ENCODE results near the gene SCGB2B2.
"Not testable (repeated sequence)": the region's sequence is repeated elsewhere in the genome, so short reads cannot be mapped to it uniquely, and the experiment has no call there.

The SCGB2B2 gene

DNA sequence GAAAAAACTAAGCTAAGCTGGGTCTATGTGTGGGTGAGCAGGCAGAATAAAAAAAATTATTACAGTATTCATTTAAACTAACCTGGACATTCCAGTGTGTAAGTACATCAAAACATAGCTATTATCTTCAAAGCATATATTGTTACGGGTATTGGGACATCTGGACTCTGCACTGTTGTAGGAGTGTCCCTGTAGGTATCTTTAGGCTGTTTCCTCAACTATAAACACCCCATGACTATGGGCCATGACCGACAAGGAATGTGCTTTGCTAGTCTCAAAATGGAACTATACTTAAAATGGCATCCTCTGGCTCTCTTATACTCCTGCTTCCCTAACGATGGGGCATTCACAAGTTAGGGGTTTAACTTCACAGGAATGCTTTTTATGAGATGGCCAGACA is 3.4 kb downstream of the SCGB2B2 start:
- no CpG with 5 or more reads among the region's 3 CpGs for WGBS, 2 donors (ENCODE audit: extremely low coverage in 2 of 2, insufficient read length in 2 of 2, insufficient replicate concordance in 1 of 2)
- H3K14ac ChIP-seq (ENCODE audit: low read length) = no peak overlapping the region

DNA sequence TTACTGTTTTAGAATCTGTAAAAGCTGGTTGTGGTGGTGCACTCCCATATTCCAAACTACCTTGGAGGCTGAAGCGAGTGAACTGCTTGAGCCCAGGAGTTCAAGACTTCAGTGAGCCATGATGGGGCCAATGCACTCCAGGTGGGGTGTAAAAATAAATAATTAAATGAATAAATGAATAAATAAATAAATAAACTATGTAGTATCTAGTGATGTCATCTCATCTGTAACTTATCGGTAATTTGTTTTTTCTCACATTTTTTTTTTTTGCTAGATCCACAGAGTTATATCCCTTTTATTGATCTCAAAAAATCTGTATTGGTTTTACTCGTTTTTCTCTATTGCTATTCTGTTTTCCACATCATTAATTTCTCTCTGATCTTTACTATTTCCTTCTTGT is 5.0 kb downstream of the SCGB2B2 start:
- no peak overlapping the region for H3K4me3 ChIP-seq (ENCODE audit: low read length in 2 of 2)
- no peak overlapping the region for H3K4me2 ChIP-seq (ENCODE audit: insufficient read depth, low read length, poor library complexity, severe bottlenecking)
- H3K27me3 ChIP-seq (ENCODE audit: control insufficient read depth in 3 of 3, insufficient read depth in 3 of 3, low read depth in 1 of 3, low read length in 3 of 3) = no peaks in the 10 kb centered on the region
- no peaks in the 10 kb centered on the region for H3K36me3 ChIP-seq (replicated peaks in 1 of 2; ENCODE audit: control insufficient read depth in 2 of 2, insufficient read depth in 2 of 2, low read length in 2 of 2)
- H2BK15ac ChIP-seq (ENCODE audit: low read length) = no peak overlapping the region
- H2BK120ac ChIP-seq (ENCODE audit: low read depth, low read length) = no peak overlapping the region
- no peak overlapping the region for H4K8ac ChIP-seq (ENCODE audit: low read depth, low read length)
- H2BK12ac ChIP-seq (ENCODE audit: low read length) = no peak overlapping the region
- no peak overlapping the region for H3K14ac ChIP-seq (ENCODE audit: low read length)
- H3K18ac ChIP-seq (ENCODE audit: low read length) = no peak overlapping the region
- no peak overlapping the region for H3K23ac ChIP-seq (ENCODE audit: low read depth, low read length, poor library complexity)
- WGBS, 2 donors (ENCODE audit: extremely low coverage in 2 of 2, insufficient read length in 2 of 2, insufficient replicate concordance in 1 of 2) = no CpG with 5 or more reads among the region's 3 CpGs
- no peaks in the 10 kb centered on the region for H3K9me3 ChIP-seq (replicated peaks in 1 of 2; ENCODE audit: control insufficient read depth in 2 of 2, insufficient read depth in 1 of 2, low read depth in 1 of 2, low read length in 2 of 2)
- no peak overlapping the region for H2BK5ac ChIP-seq (ENCODE audit: low read length)
- H3K4me1 ChIP-seq (ENCODE audit: control insufficient read depth in 2 of 2, insufficient read depth in 1 of 2, low read depth in 1 of 2, low read length in 2 of 2) = peaks cover 2 to 3% of the 10 kb centered on the region in 2 donors
- no peak overlapping the region for H3K27ac ChIP-seq (replicated peaks; ENCODE audit: low read length)
- no peak for DNase-seq (ENCODE audit: low spot score)
- H2AFZ ChIP-seq (ENCODE audit: low read length) = no peak overlapping the region
- no peak overlapping the region for H3K4ac ChIP-seq (ENCODE audit: low read length)
- no peak overlapping the region for H3K9ac ChIP-seq (ENCODE audit: low read depth, low read length, poor library complexity)
- no peak overlapping the region for H4K91ac ChIP-seq (ENCODE audit: low read depth, low read length, poor library complexity)
- H2AK5ac ChIP-seq (ENCODE audit: low read depth, low read length) = no peak overlapping the region
- H3K79me1 ChIP-seq (ENCODE audit: low read depth, low read length) = peaks cover 3% of the 10 kb centered on the region

More for the DNA sequence above, 3.4 kb downstream of the SCGB2B2 start:
- Histone ChIP-seq H2BK15ac (ENCODE audit: low read length) (no peak overlapping the region), H2AFZ (ENCODE audit: low read length) (no peak overlapping the region), H3K27me3 (ENCODE audit: control insufficient read depth in 3 of 3, insufficient read depth in 3 of 3, low read depth in 1 of 3, low read length in 3 of 3) (no peaks in the 10 kb centered on the region), H3K79me1 (ENCODE audit: low read depth, low read length) (peaks cover 3% of the 10 kb centered on the region), H3K4me1 (ENCODE audit: control insufficient read depth in 2 of 2, insufficient read depth in 1 of 2, low read depth in 1 of 2, low read length in 2 of 2) (peaks cover 2 to 6% of the 10 kb centered on the region in 2 donors), H3K4me2 (ENCODE audit: insufficient read depth, low read length, poor library complexity, severe bottlenecking) (no peak overlapping the region), H3K18ac (ENCODE audit: low read length) (no peak overlapping the region), H3K4me3 (ENCODE audit: low read length in 2 of 2) (no peak overlapping the region), H2BK5ac (ENCODE audit: low read length) (no peak overlapping the region), H3K36me3 (replicated peaks in 1 of 2; ENCODE audit: control insufficient read depth in 2 of 2, insufficient read depth in 2 of 2, low read length in 2 of 2) (peaks cover 0 to 2% of the 10 kb centered on the region in 2 donors), H3K9me3 (replicated peaks in 1 of 2; ENCODE audit: control insufficient read depth in 2 of 2, insufficient read depth in 1 of 2, low read depth in 1 of 2, low read length in 2 of 2) (peaks cover 0 to 3% of the 10 kb centered on the region in 2 donors), H3K9ac (ENCODE audit: low read depth, low read length, poor library complexity) (no peak overlapping the region), H3K27ac (replicated peaks; ENCODE audit: low read length) (no peak overlapping the region), H2BK12ac (ENCODE audit: low read length) (no peak overlapping the region), H2AK5ac (ENCODE audit: low read depth, low read length) (no peak overlapping the region), H2BK120ac (ENCODE audit: low read depth, low read length) (no peak overlapping the region), H4K91ac (ENCODE audit: low read depth, low read length, poor library complexity) (no peak overlapping the region), H4K8ac (ENCODE audit: low read depth, low read length) (no peak overlapping the region), H3K4ac (ENCODE audit: low read length) (no peak overlapping the region), H3K23ac (ENCODE audit: low read depth, low read length, poor library complexity) (no peak overlapping the region)
- DNase-seq (ENCODE audit: low spot score) = no peak

DNA sequence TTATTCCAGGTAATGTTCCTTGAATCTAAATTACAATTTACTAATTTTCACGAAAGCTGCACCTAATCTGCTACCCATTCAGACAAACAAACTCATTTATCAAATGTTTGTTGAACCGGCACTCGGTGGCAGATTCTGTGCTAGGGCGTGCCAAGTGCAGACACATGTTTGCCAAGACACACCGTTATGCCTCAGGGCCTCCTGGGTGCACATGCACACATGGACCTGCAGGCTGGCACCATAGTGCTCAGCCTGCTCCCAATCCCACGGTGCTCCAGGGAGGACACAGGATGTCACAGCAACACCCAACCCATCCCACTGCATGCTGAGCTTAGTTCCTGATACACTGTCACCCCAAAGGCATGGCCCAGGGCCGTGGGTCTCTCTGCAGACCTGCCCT is 7.7 kb downstream of the SCGB2B2 start:
- no peaks in the 10 kb centered on the region for H3K4me1 ChIP-seq (ENCODE audit: control insufficient read depth in 2 of 2, insufficient read depth in 1 of 2, low read depth in 1 of 2, low read length in 2 of 2)
- no peak overlapping the region for H3K4me3 ChIP-seq (ENCODE audit: low read length in 2 of 2)
- no CpG with 5 or more reads among the region's 7 CpGs for WGBS, 2 donors (ENCODE audit: extremely low coverage in 2 of 2, insufficient read length in 2 of 2, insufficient replicate concordance in 1 of 2)
- H2BK5ac ChIP-seq (ENCODE audit: low read length) = no peak overlapping the region
- DNase-seq (ENCODE audit: low spot score) = no peak
- H3K4ac ChIP-seq (ENCODE audit: low read length) = no peak overlapping the region
- H3K36me3 ChIP-seq (replicated peaks in 1 of 2; ENCODE audit: control insufficient read depth in 2 of 2, insufficient read depth in 2 of 2, low read length in 2 of 2) = no peaks in the 10 kb centered on the region
- no peak overlapping the region for H4K8ac ChIP-seq (ENCODE audit: low read depth, low read length)
- peak overlapping the region; percentile 95 for H4K91ac ChIP-seq (ENCODE audit: low read depth, low read length, poor library complexity)
- no peak overlapping the region for H3K18ac ChIP-seq (ENCODE audit: low read length)
- H3K14ac ChIP-seq (ENCODE audit: low read length) = peak overlapping the region; percentile 56
- H2BK15ac ChIP-seq (ENCODE audit: low read length) = no peak overlapping the region
- H3K4me2 ChIP-seq (ENCODE audit: insufficient read depth, low read length, poor library complexity, severe bottlenecking) = no peak overlapping the region
- no peak overlapping the region for H3K23ac ChIP-seq (ENCODE audit: low read depth, low read length, poor library complexity)
- H2AK5ac ChIP-seq (ENCODE audit: low read depth, low read length) = no peak overlapping the region
- H3K27ac ChIP-seq (replicated peaks; ENCODE audit: low read length) = no peak overlapping the region
- H2BK120ac ChIP-seq (ENCODE audit: low read depth, low read length) = no peak overlapping the region
- H3K9ac ChIP-seq (ENCODE audit: low read depth, low read length, poor library complexity) = peak overlapping the region; percentile 70
- peaks cover 3% of the 10 kb centered on the region for H3K79me1 ChIP-seq (ENCODE audit: low read depth, low read length)
- no peak overlapping the region for H2BK12ac ChIP-seq (ENCODE audit: low read length)
- no peaks in the 10 kb centered on the region for H3K27me3 ChIP-seq (ENCODE audit: control insufficient read depth in 3 of 3, insufficient read depth in 3 of 3, low read depth in 1 of 3, low read length in 3 of 3)
- peaks cover 2 to 5% of the 10 kb centered on the region in 2 donors for H3K9me3 ChIP-seq (replicated peaks in 1 of 2; ENCODE audit: control insufficient read depth in 2 of 2, insufficient read depth in 1 of 2, low read depth in 1 of 2, low read length in 2 of 2)
- no peak overlapping the region for H2AFZ ChIP-seq (ENCODE audit: low read length)

DNA sequence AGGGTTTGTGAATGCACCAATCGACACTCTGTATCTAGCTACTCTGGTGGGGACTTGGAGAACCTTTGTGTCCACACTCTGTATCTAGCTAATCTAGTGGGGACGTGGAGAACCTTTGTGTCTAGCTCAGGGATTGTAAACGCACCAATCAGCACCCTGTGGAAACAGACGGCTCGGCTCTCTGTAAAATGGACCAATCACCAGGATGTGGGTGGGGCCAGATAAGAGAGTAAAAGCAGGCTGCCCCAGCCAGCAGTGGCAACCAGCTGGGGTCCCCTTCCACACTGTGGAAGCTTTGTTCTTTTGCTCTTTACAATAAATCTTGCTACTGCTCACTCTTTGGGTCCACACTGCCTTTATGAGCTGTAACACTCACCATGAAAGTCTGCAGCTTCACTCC is 8.3 kb downstream of the SCGB2B2 start:
- not testable (repeated sequence) for H3K9me3 ChIP-seq (replicated peaks in 1 of 2; ENCODE audit: control insufficient read depth in 2 of 2, insufficient read depth in 1 of 2, low read depth in 1 of 2, low read length in 2 of 2); H4K91ac ChIP-seq (ENCODE audit: low read depth, low read length, poor library complexity); H2BK5ac ChIP-seq (ENCODE audit: low read length); H3K4ac ChIP-seq (ENCODE audit: low read length); H2AK5ac ChIP-seq (ENCODE audit: low read depth, low read length); H3K18ac ChIP-seq (ENCODE audit: low read length); H2BK12ac ChIP-seq (ENCODE audit: low read length); H3K27me3 ChIP-seq (ENCODE audit: control insufficient read depth in 3 of 3, insufficient read depth in 3 of 3, low read depth in 1 of 3, low read length in 3 of 3); DNase-seq (ENCODE audit: low spot score); H3K36me3 ChIP-seq (replicated peaks in 1 of 2; ENCODE audit: control insufficient read depth in 2 of 2, insufficient read depth in 2 of 2, low read length in 2 of 2); H3K4me1 ChIP-seq (ENCODE audit: control insufficient read depth in 2 of 2, insufficient read depth in 1 of 2, low read depth in 1 of 2, low read length in 2 of 2); H3K4me3 ChIP-seq (ENCODE audit: low read length in 2 of 2); H2AFZ ChIP-seq (ENCODE audit: low read length); H3K9ac ChIP-seq (ENCODE audit: low read depth, low read length, poor library complexity); H3K4me2 ChIP-seq (ENCODE audit: insufficient read depth, low read length, poor library complexity, severe bottlenecking); H3K27ac ChIP-seq (replicated peaks; ENCODE audit: low read length); H2BK120ac ChIP-seq (ENCODE audit: low read depth, low read length); H3K14ac ChIP-seq (ENCODE audit: low read length); H3K23ac ChIP-seq (ENCODE audit: low read depth, low read length, poor library complexity); H4K8ac ChIP-seq (ENCODE audit: low read depth, low read length); H2BK15ac ChIP-seq (ENCODE audit: low read length); H3K79me1 ChIP-seq (ENCODE audit: low read depth, low read length)
- no CpG with 5 or more reads among the region's 5 CpGs for WGBS, 2 donors (ENCODE audit: extremely low coverage in 2 of 2, insufficient read length in 2 of 2, insufficient replicate concordance in 1 of 2)
